HCT116 (cell line): ENCODE data around the gene CNTN5.

ENCODE experiments used
- CEBPB ChIP-seq: IDR thresholded peaks from 2 replicates; pipeline ENCODE4 v1.6.1; 2012; ENCODE audit warnings: low read depth
- POLR2A ChIP-seq: IDR thresholded peaks from 2 replicates; pipeline ENCODE4 v1.7.0; 2011; ENCODE audit warnings: borderline replicate concordance; ENCODE audit not compliant: insufficient read depth, insufficient read length; ENCODE audit errors: extremely low read depth

DNA sequence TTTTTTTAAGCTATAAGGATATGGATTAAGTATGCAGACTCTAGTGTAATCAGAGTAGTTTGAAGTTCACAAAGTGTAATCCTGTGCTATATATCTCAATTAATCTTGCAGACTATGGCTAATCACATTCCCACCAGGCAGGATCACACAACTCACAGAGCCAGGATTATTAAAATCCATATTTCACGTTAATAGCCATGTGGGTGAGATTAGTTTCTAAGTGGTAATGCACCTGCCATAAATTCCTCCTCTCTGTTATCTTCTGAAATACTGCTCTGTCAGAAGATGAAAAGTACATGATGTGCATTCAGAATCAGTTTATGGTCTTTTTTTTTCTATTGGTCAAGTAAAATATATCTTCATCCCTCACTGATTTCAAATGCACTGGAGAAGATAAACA, 686.1 kb downstream of the CNTN5 start:
- TF ChIP-seq POLR2A = no peak
- TF ChIP-seq CEBPB = no peak
